GM10266 (cell line): ENCODE results near the gene WDR70.

Experiments used
- DNase-seq: peaks from one replicate; pipeline ENCODE4 v3.0.0; 2012; ENCODE audit errors: extremely low spot score
- TF ChIP-seq, protein P1 (sequence below): IDR thresholded peaks from 2 replicates; pipeline ENCODE4 v1.5.1; 2012; ENCODE audit warnings: mild to moderate bottlenecking, low read depth; ENCODE audit not compliant: control insufficient read depth, insufficient read depth; ENCODE audit errors: missing control alignments

The WDR70 gene

DNA sequence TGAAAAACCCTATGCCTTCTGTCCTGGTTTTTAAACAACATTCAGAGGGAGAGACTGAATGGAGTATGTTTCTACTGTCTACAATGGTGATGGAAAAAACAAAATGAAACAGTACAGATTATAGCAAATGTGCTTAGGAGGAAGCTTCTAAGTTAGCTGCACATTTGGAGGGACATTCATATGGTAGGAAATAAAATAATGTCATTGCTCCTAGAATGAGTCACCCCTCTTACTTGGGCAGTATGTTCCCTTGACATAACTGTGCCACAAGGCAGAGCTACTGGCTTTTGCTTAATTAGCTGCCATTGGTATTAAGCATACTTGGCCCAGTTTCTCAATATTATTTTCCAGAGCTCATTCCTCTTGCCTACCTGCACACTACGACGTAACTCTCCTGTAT lies 331.8 kb downstream of the WDR70 start:
- DNase-seq: no peak

GRCh38 chr5:37712750-37713149 lies 333.6 kb downstream of the WDR70 start:
- TF ChIP-seq, protein P1, sequence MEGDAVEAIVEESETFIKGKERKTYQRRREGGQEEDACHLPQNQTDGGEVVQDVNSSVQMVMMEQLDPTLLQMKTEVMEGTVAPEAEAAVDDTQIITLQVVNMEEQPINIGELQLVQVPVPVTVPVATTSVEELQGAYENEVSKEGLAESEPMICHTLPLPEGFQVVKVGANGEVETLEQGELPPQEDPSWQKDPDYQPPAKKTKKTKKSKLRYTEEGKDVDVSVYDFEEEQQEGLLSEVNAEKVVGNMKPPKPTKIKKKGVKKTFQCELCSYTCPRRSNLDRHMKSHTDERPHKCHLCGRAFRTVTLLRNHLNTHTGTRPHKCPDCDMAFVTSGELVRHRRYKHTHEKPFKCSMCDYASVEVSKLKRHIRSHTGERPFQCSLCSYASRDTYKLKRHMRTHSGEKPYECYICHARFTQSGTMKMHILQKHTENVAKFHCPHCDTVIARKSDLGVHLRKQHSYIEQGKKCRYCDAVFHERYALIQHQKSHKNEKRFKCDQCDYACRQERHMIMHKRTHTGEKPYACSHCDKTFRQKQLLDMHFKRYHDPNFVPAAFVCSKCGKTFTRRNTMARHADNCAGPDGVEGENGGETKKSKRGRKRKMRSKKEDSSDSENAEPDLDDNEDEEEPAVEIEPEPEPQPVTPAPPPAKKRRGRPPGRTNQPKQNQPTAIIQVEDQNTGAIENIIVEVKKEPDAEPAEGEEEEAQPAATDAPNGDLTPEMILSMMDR: no peak

More for the DNA sequence above, 331.8 kb downstream of the WDR70 start:
- TF ChIP-seq, protein P1: no peak

GRCh38 chr5:37714756-37715155 lies 335.6 kb downstream of the WDR70 start:
- no peak for DNase-seq
- TF ChIP-seq, protein P1: no peak

More at GRCh38 chr5:37712750-37713149, 333.6 kb downstream of the WDR70 start:
- no peak for DNase-seq

DNA sequence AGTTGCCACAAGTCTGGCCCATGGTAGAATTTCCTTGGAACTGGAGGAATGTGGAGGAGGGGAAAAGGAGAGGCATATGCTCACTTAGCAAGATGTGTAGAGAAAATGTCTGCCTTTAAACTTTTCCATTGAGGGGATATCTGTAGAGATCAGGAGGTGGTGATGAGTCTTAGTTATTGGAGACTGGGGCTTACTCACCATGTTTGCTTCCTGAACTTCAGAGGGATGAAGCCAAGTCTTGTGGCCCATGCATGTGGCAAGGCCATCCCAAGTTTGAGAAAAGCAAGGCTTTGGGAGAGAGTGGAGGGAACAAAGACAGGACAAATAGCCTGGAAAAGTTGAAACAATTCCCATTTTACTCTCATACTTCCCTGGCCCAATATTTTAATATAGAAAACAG lies 336.2 kb downstream of the WDR70 start:
- TF ChIP-seq, protein P1: no peak
- DNase-seq: no peak

DNA sequence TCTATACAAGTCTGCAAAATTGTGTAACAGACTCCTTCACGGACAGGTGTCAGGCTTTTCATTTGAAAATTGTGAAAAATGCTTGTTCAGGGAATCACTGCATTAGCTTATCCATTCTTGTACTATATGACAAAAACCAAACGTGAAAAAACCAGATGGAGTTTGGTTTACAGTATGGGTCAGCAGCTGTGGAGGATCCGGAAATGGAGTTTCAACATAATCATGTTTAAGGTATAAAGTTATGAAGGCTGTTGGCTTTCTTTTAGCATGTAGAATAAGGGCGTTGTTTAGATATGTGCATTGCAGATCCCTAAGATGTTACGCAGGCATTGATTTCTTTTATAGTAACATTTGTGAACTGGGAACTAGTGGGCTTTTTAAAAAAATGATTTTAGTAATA lies 336.9 kb downstream of the WDR70 start:
- TF ChIP-seq, protein P1: no peak
- no peak for DNase-seq

- TF ChIP-seq, protein P1: no peak
- DNase-seq: no peak
Observed at GRCh38 chr5:37716405-37716804, 337.3 kb downstream of the WDR70 start.

- DNase-seq: no peak
- TF ChIP-seq, protein P1: no peak
Observed at GRCh38 chr5:37717276-37717612, 338.1 kb downstream of the WDR70 start.
